Esophagus mucosa (tissue), 1 donor: Measurements from ENCODE around the gene OR2AT4. TPM values are rescaled to one million over a fixed set of nuclear protein-coding genes. Genes with fewer than 3 reads are reported as not detected.
A peak's percentile ranks its signal among the peaks of the same experiment; 100 is the strongest.
"Not testable (repeated sequence)": the region's sequence is repeated elsewhere in the genome, so short reads cannot be mapped to it uniquely, and the experiment has no call there.

Experiments used
- ATAC-seq: fragments of 200-7000 bp; cut with Tn5 transposase; one replicate; pipeline ENCODE4 v1.9.1; 2020
- total RNA-seq: library from RNA; stranded (reverse); gene quantifications from one replicate; pipeline ENCODE4 v1.2.4, GENCODE V29; 2023
- donor health status: DM: yes; HTN: yes; CAD: no.

OR2AT4 gene
- not detected for total RNA-seq

- ATAC-seq: no peak
These were observed at the start of gene OR2AT4 for GRCh38 chr11:75096456-75097172. TSS of gene OR2AT4 (minus strand) at chr11:75096876.

GRCh38 chr11:75145972-75146519, 49.4 kb upstream of the OR2AT4 start:
- ATAC-seq: no peak

DNA sequence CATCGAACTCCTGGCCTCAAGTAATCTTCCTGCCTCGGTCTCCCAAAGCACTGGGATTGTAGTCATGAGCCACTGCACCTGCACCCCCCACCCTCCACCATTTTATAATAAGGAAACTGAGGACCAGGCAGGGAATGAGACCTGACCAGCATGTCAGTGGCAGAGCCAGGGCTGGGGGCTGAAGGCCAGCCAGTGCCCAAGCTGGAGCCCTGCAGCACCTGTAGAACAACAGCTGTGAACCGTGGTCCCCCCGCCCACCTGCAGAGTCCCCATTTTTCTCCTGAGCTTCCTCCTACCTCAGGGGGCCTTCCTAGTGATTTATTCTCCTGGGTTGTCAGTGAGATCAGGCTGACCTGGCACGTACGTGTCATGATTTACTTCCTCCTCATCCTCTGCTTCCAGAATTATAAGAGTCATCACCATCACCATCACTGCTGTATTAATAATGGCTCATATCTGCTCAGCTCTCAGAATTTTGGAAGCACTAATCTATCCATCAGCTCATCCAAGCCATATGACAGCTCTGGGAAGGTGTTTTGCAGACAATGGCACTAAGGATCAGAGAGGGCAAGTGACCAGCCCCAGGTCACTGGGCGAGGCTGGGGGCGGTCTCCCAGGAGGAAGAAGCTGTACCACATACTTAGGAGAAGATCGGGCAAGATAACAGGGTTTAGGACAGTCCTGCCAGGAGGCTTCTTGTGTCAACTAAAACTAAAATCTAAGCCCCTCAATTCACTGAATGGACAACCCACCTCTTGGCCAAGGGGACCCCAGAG, 48.7 kb upstream of the OR2AT4 start:
- no peak for ATAC-seq

DNA sequence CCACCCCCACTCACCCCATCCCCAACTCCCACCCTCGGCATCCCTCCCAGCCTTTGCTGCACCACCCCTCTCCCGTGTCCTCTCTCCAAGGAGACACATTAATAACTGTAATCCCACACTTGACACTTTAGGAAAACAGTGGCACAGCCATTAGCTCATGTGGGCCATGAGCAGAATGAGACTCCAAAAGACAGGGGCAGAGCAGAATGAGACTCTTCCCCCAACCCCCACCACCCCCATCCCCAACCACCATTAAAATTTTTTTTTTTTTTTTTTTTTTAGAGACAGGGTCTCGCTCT, 48.0 kb upstream of the OR2AT4 start:
- ATAC-seq: no peak

GRCh38 chr11:75143420-75143731, 46.7 kb upstream of the OR2AT4 start:
- ATAC-seq: no peak

- peak; percentile 82 for ATAC-seq
These were observed 46.2 kb upstream of the OR2AT4 start for GRCh38 chr11:75142714-75143419.

DNA sequence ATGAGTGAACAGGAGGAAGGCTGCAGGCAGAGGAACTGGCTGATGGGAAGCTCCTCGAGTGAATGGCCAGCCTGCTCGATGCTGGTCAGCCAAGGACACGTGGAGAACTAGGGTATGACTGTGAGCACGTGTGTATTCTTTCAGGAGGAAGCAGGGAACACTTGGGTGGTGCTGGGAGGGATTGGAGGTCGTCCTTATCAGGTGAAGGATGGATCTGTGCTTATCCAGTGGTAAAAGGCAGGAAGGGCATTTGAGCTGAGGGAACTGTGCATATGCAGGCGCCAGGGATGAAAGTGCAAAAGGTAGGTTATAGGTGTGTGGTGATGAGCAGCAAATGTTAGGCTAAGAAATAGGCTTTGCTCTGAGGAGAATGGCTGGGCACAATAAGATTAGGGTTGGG, 44.5 kb upstream of the OR2AT4 start:
- no peak for ATAC-seq

GRCh38 chr11:75140269-75141138, 43.8 kb upstream of the OR2AT4 start:
- peak; percentile 71 for ATAC-seq

DNA sequence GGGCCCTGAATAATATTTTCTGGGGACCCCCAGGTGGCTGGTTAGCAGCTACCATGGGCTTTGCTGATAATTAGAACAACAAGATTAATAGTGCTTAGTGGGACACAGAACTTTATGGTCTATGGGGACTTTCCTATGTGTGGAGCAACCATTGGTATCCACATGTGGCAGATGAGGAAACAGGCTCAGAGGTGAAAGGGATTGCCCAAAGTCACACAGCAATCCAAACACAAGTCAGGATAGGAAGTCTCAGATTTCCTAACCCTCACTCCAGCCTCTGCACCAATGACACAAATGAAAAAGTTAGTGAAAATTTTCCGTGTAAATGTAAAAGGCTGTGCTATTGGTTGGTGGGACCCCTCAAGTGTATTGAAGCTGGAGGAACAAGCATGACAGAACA, 39.0 kb upstream of the OR2AT4 start:
- ATAC-seq: no peak

- ATAC-seq: no peak
These were observed 38.5 kb upstream of the OR2AT4 start for GRCh38 chr11:75135021-75135650.

GRCh38 chr11:75133976-75134375, 37.3 kb upstream of the OR2AT4 start:
- no peak for ATAC-seq

DNA sequence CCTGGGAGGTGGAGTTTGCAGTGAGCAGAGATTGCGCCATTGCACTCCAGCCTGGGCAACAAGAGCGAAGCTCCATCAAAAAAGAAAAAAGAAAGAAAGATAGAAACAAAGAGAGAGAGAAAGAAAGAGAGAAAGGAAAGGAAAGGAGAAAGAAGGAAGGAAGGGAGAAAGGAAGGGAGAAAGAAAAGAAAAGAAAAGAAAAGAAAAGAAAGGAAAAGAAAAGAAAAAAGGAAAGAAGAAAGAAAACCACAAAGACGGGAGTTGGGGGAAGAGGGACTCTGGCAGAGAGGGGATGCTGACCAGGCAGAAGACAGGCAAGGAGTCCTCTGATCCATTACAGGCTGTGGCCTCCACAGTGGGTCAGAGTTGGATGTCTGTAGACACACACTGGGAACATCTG, 35.4 kb upstream of the OR2AT4 start:
- no peak for ATAC-seq

DNA sequence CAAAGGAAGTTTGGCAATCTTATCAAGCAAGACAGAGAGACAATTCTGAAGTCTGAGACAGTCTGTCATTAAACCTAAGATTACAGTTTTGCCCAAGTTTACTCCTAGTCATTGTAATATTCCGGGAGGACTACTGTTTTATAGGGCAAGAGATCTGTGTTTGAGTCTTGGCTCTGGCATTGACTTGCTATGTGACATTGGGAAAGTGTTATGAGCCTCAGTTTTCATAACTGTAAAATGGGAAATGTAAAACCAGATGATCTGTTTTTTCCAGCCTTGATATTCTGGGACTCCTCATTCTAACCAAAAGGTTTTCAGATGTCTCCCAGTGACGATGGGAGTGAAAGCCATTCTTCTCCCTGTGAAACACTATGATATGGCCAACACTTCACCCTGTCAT, 29.9 kb upstream of the OR2AT4 start:
- ATAC-seq: no peak

DNA sequence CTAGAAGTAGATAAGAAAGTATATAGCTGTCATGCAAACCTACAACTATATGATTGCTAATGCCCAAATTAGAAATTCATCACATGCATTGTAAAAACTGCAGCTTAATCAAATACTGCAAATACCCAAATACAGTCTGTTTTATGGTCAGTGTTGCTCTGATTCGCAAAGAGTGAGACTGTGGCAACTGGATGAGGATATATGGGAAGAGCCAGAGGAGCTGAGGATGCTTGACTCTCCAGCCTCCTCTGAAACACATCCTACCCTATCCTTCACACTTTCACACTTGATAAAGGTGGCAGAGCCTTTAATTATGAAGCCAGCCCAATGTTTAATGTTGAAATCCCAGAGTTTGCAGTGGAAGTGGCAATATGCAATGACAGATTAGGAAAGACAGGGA, 21.9 kb upstream of the OR2AT4 start:
- ATAC-seq: no peak

DNA sequence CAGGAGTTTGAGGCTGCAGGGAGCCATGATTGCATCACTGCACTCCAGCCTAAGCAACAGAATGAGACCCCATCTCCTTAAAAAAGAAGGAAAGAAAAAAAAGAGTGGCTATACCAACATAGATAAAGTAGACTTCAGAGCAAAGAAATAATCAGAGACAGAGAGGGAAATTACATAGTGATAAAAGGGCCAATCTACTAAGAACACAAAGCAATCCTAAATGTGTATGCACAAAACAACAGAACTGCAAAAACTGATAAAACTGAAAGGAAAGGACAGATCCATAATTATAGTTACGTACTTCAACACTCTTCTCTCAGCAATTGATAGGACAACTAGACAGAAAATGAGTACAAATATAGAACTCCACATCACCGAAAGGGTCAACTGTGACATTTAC, 17.8 kb upstream of the OR2AT4 start:
- ATAC-seq: no peak

DNA sequence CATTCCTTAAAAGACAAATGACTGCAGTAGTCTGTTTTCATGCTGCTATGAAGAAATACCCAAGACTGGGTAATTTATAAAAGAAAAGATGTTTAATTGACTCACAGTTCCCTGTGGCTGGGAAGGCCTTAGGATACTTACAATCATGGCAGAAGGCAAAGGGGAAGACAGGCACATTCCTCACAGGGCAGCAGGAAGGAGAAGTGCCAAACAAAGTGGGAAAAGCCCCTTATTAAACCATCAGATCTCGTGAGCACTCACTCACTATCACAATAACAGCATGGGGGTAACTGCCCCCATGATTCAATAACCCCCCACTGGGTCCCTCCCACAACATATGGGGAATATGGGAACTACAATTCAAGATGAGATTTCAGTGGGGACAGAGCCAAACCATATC, 16.4 kb upstream of the OR2AT4 start:
- no peak for ATAC-seq

DNA sequence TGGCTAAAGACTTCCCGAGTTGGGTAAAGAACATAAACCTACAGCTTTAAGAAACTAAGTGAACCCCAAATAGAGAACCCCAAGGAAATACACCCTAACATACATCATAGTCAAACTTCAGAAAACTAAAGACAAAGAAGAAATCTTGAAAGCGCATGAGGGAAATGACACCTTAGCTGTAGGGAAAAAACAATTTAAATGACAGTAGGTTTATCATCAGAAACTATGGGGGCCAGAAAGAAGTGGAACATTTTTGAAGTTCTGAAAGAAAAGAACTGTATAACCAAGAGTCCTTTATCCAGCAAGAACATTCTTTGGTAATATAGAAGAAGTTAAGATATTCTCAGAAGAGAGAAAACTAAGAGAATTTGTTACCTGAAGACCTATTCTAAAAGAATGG, 15.5 kb upstream of the OR2AT4 start:
- no peak for ATAC-seq

DNA sequence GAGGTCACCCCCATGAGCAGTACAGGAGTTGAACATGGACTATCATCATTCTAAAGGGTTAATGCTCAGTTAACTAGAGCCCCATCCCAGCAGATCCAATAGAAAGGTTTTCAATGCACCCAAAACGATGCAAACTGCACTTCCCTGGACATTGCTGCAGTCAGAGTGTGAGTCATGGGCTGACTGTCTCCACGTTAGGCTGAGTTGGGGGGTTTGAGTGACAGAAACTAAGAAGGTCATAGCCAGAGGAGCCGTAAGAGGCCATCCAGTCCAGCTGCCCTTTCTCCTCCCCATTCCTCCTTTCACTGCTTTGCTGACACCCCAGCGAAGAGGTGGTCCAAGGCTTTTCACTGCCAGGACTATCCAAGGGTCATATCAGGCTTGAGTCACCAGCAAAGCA, 10.5 kb upstream of the OR2AT4 start:
- no peak for ATAC-seq

GRCh38 chr11:75105967-75106681, 9.4 kb upstream of the OR2AT4 start:
- ATAC-seq: not testable (repeated sequence)

DNA sequence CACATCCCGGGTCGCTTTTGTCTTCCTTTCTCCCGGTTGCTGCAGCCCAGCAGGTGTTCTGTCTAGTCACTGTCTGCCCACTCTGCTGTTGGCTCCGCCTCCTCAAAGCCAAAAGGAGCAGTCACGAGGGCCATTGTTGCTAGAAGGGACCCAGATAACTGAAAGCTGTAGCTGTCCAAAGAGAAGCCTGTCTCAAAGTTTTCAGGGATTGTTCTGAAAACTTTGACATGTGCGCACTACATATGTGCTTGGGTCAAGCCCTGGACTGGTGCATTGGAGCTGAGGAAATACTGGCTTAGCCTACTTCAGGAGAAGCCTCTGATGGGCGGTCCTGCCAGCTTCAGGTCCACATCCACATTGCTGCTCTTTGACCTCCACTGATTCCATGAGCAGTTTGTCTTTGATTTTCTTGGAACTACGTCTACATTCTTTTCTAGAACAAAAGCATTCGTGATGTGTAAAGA, 8.8 kb upstream of the OR2AT4 start:
- no peak for ATAC-seq

GRCh38 chr11:75103380-75104026, 6.8 kb upstream of the OR2AT4 start:
- no peak for ATAC-seq
